SK-N-SH treated with all-trans-retinoic acid at 6 μM for 48 hours (cell line): Measurements from ENCODE around the gene ARPC5L.

Experiments used
- GLIS3 ChIP-seq: fragments of 250-450 bp; sonication (Bioruptor Pico); IDR thresholded peaks from 2 replicates; pipeline ENCODE4 v1.5.0; 2020; ENCODE audit warnings: mild to moderate bottlenecking, moderate library complexity
- TOX ChIP-seq: fragments of 250-450 bp; sonication (Bioruptor Pico); IDR thresholded peaks from 2 replicates; pipeline ENCODE4 v1.8.0; 2021; ENCODE audit warnings: mild to moderate bottlenecking, moderate library complexity, borderline replicate concordance
- ZNF70 ChIP-seq: fragments of 450-650 bp; formaldehyde crosslinking; IDR thresholded peaks from 2 replicates; pipeline ENCODE4 v1.5.0; 2020; ENCODE audit warnings: mild to moderate bottlenecking, moderate library complexity
- TF ChIP-seq, protein P1 (sequence below): fragments of 250-450 bp; sonication (Bioruptor Pico); IDR thresholded peaks from 2 replicates; pipeline ENCODE4 v1.5.1; 2020; ENCODE audit warnings: low read depth, mild to moderate bottlenecking, moderate library complexity

DNA sequence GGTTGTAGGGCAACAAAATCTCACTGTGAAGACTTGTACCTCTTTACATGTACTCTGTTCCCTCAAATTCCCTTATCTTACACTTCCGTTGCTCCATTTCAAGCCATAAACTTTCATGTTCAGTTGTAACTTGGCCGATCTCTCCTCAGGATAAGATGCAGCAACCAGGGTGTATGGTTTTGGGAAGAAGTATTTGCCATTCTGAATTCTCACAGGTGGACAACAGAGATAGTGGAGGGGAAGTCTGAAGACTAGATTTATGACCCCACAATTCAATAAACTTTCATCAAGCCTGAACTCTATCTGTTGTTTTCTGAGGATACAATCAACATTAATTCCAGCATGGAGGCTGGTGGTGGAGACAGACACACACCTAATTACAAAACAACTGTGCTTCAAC lies 51.4 kb downstream of the ARPC5L start:
- TF ChIP-seq TOX = no peak
- no peak for TF ChIP-seq GLIS3 (CRISPR knock-in tag)
- TF ChIP-seq, protein P1, sequence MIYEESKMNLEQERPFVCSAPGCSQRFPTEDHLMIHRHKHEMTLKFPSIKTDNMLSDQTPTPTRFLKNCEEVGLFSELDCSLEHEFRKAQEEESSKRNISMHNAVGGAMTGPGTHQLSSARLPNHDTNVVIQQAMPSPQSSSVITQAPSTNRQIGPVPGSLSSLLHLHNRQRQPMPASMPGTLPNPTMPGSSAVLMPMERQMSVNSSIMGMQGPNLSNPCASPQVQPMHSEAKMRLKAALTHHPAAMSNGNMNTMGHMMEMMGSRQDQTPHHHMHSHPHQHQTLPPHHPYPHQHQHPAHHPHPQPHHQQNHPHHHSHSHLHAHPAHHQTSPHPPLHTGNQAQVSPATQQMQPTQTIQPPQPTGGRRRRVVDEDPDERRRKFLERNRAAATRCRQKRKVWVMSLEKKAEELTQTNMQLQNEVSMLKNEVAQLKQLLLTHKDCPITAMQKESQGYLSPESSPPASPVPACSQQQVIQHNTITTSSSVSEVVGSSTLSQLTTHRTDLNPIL (CRISPR knock-in tag) = no peak
- TF ChIP-seq ZNF70 = no peak
